Measurements from ENCODE around the gene C16orf90. TPM values are rescaled to one million over a fixed set of nuclear protein-coding genes. Genes with fewer than 3 reads are reported as not detected.

C16orf90 gene, protein sequence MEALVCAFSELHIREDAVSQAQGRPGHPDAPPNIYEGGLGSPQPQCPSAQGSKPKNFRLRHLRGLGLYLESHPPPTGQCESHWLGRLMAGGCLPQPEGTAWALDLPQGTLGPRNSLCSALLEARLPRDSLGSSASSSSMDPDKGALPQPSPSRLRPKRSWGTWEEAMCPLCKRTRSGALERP
- not detected in 2 replicates for total RNA-seq

DNA sequence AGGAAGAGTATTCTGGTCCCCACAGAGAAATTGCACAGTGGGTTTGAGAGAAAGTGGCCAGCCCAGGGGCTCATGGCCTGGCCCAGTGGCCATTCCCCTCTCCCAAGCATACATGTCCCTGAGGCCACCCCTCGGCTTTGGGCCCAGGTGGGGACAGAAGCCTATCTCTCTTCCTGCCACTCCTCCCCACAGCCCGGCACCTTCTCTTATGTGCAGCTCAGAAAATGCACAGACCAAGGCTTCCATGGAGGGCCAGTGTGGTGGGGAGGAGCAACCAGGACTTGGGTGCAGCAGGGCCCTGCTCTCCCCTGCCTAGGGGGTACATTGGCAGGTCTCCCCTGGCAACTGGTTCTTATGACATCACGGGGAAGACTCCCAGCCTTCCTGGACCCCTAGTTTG, at the start of gene C16orf90:
C16orf90 (minus strand) TSS at position 314 of the 400 bp plus-strand sequence; CDS start at position 246, 68 bp downstream.
- DNase-seq (ENCODE audit: low read depth in 2 of 2) = no peak

DNA sequence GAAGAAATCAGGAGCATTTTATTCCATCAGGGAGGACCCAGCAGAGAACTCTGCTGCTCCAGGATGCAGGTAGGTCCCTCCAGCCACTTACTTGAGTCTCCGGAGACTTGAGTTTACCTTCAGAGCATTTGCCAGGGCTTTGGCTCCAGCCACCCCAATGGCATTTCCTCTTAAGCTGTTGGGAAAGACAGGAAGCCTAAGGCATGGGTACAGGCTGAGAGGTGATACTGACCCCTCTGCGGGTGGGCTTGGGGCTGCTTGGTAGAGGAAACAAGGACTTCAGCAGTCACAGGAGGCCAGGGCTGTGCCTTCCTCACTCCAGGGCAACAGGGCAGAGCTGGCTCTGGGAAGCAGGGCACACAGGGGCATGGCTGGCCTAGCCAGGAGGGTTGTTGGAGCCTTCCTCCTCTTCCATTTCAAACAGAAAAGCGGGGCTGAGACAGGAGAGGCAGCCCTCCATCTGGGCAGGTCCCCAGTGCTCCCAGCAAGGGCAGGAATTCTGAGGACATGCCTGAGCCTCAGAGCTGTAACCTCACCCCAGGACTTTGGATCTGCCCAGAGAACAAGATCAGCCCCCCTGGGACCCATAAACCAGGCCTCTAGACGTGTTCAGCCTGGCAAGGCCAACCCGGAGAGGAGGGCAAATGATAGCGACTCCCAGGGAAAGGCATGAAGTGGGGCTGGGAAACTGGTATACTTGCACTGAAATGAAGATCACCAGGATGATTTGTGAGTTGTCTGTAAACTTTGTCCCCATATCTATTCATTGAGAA, 47.5 kb upstream of the C16orf90 start:
- DNase-seq (ENCODE audit: low read depth in 2 of 2) = no peak

DNA sequence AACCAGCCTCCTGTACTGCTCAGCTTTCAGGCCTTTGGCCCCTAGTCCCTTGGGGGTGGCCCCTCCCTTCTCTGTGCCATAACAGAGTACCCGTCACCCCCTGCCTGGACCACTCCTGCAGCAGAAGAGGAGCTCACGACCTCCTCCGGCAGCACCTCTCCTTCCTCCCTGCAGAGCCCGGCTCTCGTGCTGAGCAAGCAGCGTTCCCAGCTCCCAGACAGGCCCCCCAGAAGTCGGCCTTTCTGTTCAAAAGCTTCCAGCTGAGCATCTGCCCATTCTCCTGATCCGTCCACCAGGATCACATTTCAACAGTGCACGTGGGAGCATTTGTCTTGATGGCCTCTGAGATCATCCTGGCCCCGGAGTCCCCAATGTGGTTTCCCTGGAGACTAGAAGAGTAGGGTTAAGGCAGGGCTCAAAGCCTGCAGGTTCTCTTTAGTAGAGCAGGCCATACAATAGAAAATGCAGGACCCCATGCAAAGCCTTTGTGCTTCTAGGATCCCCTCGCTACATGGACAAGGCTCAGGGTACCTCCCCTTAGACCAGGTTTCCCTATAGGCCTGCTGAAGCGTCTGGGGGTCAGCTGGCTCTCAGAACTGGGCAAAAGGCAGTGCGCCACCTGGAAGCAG, 46.4 kb upstream of the C16orf90 start:
- no peak for DNase-seq (ENCODE audit: low read depth in 2 of 2)

DNA sequence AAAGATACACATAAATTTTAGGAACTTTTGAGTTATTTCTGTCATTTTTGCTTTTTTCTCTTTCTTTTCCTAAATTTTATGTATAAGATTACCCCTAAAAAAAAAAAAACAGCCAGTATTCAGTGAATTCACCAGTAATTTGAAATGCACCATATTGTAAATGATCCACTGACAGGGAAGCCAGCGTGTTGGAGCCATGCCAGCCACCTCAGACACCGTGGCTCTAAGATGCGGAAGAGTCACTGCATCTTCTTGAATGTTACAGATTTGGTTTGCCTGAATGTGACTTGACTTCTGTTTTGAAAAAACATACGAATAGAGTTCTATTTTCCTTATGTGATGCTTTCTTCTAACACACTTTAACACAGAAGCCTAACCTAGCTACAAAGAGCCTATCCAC, 42.9 kb upstream of the C16orf90 start:
- no peak for DNase-seq (ENCODE audit: low read depth in 2 of 2)

DNA sequence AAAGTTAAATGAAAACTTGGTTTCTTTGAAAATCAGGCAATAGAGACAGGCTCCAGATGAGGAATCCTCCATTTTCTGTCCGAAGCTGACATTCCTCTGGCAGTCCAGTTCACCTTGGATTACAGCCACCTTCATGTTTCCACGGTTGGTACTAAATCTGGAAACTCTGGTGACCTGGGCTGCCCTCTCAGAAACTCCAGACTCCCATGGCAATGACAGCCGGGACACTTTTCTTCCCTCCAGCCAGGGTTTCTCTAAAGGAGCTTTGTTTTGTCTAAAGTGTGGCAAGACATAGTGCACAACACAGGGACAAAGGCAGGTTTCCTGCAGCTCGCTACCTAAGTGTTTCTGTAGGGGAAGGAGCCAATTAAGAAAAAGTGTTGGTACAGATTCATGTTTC, 41.6 kb upstream of the C16orf90 start:
- no peak for DNase-seq (ENCODE audit: low read depth in 2 of 2)

DNA sequence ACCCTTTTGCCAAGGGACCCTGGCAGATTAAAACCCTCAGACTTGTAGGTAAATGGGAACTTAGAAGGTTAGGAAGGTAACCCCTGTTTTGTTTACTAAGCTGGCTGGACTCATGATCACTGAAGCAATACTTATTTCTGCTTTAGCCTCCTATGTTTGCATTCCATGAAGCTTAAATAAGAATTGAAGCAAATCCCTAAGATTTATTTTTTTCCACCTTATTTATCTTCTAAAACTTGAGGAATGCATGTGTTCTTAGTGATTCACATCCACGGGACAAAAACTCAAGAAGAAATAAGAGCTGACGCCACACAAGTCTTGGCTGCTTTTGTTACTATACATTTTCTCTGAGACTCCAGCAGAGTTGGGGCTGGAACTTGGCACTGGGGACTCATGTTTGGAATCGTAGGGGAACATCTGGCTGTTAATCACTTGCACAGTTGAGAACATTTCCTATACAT, 41.0 kb upstream of the C16orf90 start:
- no peak for DNase-seq (ENCODE audit: low read depth in 2 of 2)

DNA sequence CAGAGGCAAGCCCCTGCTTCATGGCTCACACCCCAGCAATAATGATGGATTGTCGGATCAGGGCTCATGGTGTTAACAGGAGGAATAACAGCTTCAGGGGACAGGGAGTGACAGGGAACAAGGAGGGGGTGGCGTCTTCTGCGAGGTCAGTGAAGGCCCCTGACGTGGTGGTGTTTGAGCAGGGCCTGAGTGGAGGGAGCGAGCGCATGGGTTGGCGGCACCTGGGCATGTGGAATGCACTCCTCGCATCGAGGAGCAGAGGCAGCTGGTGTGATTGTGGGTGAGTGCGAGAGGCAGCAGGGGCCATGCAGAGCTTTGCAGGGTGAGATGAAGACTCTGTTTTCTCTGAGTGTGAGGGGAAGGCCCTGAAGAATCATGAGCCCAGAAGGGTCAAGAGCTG, 38.8 kb upstream of the C16orf90 start:
- no peak for DNase-seq (ENCODE audit: low read depth in 2 of 2)

DNA sequence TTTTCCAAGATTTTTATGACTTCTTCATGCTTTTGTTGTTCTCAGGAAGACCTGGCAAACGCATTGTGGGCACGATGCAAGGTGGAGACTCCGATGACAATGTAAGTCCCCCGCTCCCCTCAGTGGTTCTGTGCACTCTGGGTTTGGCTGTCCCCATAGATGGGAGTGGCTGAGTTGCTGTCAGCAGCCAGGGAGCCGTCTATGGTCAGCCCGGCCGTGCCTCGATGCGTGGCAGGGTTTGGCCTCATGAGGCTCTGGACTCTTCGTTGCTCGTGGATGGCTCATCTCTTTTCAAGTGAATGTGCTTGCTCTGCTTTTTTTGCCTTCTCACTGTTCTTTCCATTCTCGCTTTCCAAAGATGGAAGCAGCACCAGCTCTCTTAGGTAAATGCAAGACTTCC, 37.5 kb upstream of the C16orf90 start:
- no peak for DNase-seq (ENCODE audit: low read depth in 2 of 2)

DNA sequence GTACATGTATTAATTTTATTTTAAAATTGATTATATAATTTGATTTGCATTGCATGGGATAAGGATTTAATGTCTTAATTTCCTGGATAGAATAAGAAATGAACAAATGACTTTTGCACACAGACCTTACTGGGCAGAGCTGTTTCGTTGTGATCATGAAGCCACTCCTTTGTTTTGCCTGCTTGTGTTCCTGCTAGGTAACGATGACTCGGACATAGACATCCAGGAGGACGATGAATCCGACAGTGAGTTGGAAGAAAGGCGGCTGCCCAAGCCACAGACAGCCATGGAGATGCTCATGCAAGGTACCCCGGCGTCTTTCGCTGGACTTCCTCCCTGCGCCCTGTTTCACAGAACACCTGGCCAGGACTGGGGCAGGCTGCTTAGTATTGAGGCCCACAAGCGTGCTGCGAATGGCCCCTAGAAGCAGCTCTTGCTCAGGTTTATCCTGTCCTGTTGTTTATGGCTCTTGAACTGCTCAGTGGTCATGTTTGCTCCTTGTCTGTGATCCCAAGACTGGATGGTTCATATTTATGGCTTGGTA, 35.2 kb upstream of the C16orf90 start:
- no peak for DNase-seq (ENCODE audit: low read depth in 2 of 2)

DNA sequence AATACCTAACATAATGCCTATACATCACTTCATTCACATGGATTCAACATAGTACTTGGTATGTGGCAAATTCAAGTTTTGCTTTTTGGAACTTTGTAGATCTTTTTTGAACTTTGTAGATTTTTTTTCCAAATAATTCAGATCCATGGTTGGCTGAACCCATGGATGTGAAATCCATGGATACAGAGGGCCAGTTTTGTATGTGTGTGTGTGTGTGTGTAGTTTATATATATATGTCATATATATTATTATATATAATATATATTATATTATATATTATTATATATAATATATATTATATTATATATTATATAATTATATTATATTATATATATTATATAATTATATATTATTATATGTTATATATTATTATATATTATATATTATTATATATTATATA, 33.9 kb upstream of the C16orf90 start:
- DNase-seq (ENCODE audit: low read depth in 2 of 2) = no peak

DNA sequence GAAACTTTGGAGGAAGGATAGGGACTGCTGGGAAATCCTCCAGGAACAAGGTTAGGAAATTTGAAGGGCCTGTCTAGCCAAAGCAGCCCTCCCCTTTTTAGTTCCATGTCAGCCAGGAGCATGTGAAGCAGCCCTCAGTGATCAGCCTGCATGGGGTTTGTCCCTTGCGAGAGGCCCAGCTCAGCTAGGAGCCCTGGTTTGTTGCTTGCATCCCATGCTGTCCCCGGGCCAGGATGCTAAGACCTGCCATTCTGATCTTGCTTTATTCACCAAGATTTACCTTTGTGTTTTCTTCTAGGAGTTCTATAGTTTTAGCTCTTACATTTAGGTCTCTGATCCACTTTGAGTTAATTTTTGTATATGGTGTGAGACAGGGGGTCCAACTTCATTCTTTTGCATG, 33.1 kb upstream of the C16orf90 start:
- no peak for DNase-seq (ENCODE audit: low read depth in 2 of 2)

DNA sequence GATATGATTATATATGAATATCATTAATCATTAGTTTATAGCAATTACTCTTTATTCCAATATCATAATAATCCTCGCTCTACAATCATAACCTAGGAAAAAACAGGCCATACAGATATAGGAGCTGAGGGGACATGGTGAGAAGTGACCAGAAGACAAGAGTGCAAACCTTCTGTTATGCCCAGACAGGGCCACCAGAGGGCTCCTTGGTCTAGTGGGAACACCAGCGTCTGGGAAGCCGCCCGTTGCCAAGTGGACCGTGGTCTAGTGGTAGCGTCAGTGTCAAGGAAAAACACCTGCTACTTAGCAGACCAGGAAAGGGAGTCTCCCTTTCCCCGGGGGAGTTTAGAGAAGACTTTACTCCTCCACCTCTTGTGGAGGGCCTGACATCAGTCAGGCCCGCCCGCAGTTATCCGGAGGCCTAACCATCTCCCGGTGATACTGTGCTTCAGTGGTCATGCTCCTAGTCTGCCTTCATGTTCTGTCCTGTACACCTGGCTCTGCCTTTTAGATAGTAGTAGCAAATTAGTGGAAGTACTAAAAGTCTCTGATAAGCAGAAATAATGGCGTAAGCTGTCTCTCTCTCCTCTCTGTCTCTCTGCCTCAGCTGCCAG, 32.0 kb upstream of the C16orf90 start:
- peak; percentile 73 to 75 for DNase-seq (ENCODE audit: low read depth in 2 of 2)

DNA sequence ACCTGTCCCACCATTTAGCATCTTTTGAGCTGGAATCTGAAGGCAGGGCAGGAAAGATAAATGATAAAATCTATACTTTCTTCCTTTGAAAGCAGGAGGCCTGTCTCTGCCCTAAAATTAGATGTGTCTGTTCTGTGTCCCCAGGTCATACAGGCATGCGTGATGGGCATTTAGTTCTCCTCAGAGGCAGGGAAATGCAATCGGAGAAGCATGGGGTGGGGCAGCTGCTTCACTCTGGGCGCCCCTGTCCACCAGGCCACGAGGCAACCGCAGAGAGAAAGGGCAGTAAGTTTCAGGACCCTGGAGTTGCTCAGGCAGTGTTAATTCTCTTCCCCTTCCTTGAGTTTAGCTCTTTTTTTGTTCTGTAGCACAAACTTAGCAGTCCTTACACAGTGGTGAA, 30.7 kb upstream of the C16orf90 start:
- no peak for DNase-seq (ENCODE audit: low read depth in 2 of 2)

DNA sequence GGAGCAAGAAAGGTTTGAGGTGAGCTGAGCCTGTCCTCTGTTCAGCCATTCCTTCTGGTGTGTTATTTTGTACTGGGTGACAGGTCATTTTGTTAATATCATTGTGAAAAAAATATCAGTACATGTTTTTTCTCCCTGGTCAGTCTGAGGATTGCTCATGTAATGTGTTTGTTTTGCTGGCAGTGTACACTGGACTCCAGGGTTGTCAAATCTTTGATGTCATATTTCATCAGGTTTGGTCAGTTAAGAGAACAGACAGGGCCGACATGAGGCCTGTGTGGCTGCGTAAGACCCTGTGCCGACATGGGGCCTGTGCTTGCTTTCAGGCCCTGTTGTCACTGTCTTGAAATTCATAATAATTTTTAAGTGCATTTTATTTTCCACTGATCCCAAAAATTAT, 28.0 kb upstream of the C16orf90 start:
- no peak for DNase-seq (ENCODE audit: low read depth in 2 of 2)

DNA sequence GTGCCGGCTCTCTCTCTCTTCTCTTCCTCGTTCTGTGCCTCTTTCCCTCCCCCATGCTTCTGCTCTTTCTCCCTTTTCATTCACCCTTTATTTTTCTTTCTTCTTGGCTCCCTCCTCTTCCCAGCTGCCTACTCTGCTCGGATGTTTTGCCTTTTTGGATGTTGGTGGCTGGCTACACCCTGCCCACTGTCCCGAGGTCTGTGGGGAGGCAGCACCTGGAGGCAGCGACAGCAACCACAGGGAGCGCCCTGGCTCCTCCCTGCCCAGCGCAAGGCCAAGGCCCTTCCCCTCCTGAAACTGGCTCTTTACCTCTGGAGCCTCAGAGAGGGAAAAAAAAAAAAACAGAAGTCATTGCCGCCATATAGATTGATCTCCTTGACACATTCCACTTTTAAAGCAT, 25.6 kb upstream of the C16orf90 start:
- no peak for DNase-seq (ENCODE audit: low read depth in 2 of 2)

DNA sequence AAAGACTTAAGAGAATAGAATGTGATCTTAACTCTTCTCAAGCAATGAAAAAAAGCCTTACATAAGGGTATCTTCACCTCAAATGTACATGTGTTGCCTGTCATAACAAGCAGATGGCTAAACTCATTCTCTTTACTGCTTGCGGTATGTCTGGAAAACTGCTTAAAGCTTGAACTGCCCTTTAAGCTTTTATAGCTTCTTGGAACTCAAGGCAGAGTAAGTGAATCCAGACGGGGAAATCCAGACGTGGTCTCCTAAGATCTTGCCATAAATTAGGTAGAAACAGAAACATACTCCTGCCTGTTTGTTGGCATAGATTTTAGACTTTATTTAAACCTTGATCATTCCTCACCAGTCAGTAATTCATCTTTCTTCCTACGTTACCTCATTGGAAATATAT, 25.1 kb upstream of the C16orf90 start:
- DNase-seq (ENCODE audit: low read depth in 2 of 2) = no peak

DNA sequence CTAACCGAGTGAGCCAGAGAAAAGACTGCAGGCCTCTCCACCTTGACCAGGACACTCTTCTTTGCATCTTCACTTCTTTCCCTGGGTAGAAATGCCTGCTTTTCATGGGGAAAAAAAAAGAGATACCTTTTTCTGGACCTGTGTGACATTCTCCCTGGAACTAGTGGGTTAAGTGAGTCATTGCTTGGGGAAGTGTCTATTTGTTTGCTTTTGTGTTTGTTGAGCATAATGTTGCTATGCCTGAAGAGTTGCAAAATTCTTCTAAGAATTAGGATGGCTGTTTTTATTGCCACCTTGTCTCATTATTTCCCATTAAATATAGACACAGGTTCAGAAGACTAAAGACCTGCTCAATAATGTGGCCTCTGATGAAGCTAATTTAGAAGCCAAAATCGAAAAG, 24.3 kb upstream of the C16orf90 start:
- no peak for DNase-seq (ENCODE audit: low read depth in 2 of 2)

DNA sequence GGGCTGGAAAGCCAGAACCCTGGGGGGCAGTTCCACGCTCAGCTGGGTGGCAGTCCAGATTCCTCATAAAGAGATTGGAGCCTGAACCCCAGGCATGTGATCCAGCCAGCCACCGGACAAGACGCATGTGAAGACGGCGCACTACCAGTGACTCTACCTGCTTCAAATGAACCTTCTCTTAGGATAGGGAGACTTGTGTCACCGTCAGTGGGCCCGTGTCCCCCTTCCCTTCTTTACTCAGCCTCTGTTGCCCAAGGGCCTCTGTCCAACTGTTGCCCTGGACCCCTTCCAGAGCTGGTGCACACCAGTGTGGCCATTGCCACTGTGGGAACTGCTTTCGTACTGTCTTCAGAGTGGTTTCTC, 23.7 kb upstream of the C16orf90 start:
- DNase-seq (ENCODE audit: low read depth in 2 of 2) = no peak

DNA sequence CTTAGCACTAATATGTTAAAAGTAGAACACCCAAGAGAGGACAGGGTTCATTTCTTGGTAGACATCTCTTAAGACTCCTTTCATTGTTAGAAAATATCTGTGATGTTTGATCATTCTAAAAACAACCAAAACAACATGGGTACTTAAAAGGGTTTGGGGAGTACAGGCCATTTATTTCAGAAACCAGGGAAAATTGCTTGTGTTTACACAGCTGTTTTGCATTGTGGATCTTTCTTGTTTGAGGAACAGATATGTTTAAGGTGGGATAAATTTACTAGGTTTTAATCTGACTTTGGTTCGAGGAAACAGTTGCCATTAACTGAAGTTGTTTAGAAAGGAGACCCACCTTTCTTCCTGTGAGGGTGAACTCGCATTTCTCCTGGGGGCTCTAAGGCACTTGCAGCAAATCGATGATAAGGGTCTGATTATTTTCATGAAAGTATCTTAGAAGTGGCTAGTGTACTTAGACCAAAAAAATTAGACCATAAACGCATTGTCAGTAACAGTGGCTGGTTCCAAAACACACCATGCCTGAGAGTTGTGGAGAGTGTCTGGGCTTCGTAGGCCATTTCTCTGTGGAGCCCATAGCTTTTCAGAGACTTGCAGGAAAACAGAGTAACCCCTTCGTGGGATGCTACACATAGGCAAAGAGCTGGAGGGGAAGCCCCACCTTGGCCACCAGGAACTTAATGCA, 23.1 kb upstream of the C16orf90 start:
- no peak for DNase-seq (ENCODE audit: low read depth in 2 of 2)

DNA sequence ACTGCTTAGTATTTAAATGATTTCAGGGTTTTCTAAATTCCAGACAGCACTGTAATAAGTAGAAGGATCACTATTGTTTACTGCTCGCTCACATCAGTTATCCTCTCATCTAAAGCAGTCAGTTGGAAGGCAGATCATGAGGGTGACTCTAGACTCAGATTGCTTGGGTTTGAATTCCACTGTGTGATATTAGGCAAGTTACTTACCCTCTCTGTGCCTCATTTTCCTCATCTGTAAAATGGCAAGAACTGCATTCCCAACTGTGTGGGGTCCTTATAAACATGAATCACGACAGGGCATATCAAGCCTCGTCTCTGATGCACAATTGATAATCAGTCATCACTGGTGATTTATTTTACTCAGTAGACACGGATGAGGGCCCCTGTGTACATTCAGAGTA, 20.6 kb upstream of the C16orf90 start:
- DNase-seq (ENCODE audit: low read depth in 2 of 2) = no peak

DNA sequence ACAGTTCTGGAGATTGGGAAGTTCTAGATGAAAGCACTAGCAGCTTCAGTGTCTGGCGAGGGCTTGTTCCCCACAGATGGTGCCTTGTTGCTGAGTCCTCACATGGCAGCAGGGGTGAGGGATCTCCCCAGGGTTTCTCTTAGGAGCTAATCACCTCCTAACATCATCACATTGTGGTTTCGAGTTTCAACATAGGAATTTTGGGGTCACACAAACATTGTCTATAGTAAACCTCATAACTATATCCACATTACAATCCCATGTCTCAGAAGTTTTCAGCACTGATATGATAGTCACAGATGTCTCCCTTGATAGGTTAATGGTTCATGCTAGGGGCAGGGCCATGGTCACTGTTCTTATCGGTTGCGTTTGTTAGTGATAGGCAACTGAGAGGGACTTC, 19.3 kb upstream of the C16orf90 start:
- DNase-seq (ENCODE audit: low read depth in 2 of 2) = no peak

Measured in lung microvascular endothelial cell (primary cell).